HG03280 (cell line): ENCODE data around the gene COL4A4.
"Not testable (repeated sequence)": the region's sequence is repeated elsewhere in the genome, so short reads cannot be mapped to it uniquely, and the experiment has no call there.

ENCODE experiments used
- ATAC-seq: cut with Tn5 transposase; IDR thresholded peaks from one replicate; pipeline ENCODE4 v1.9.1; 2021; ENCODE audit warnings: mild to moderate bottlenecking, moderate library complexity; ENCODE audit not compliant: unreplicated experiment

The COL4A4 gene

DNA sequence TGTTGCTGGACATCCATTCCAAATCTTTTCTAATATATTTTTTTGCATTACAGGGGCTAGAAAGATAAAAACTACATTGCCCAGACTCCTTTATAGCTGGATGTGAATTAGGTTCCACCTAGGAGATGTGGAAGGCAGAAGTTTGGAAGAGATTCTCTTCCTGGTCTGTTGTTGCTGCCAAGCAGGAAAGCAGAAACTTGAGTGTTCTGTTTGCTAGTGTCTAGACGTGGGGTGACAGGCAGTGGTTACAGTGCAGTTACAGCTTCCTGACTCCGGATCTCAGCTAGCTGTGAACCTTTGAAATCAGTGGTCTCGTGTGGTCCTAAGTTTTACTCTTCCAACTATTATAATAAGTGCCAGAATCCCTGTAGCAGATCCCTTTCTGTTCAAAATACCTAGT lies 46.2 kb downstream of the COL4A4 start:
- no peak for ATAC-seq

GRCh38 chr2:227117027-227117426 lies 47.0 kb downstream of the COL4A4 start:
- peak; percentile 62 for ATAC-seq

- no peak for ATAC-seq
Measured at GRCh38 chr2:227115761-227116160, 48.2 kb downstream of the COL4A4 start.

DNA sequence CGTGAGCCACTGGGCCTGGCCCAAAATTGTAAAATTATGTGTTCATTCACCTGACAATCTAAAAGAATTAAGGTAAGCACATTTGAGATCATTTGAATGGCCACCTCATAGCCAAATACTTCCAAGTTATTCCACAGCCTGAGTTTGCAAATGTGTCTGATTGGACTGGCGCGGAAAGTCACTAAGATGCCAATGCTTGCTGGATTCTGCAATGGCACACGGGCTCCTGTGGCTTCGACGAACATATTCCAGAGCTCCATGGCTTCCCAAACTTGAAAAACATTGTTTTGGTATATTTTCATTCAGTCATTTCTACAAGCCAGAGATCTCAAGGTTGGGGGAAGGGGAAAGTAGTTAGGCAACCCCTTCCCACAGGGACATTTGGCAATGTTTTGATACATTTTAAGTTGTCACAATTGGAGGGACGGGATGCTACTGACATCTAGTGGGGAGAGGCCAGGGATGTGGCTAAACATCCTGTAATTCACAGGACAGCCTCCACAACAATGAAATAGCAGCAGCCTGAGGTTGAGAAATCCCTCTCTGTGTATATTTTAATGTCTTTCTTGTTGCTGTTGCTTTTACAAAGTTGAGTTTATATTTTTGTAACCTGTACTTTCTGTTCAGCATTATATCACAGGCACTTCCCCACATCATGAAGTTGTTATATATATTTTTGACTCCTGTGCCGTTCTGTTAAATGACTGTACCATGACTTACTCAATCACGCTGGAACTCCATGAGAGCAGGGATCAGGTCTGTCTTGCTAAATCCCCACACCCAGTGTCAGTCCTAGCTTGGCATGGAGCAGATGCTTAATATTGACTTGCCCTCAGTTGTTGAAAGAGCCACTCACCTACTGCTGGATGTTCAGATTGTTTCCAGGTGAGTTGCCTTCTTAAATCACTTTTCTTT lies 56.9 kb downstream of the COL4A4 start:
- no peak for ATAC-seq

GRCh38 chr2:227103583-227103982 lies 60.4 kb downstream of the COL4A4 start:
- ATAC-seq: no peak

- no peak for ATAC-seq
Measured at GRCh38 chr2:227099340-227099739, 64.7 kb downstream of the COL4A4 start.

- no peak for ATAC-seq
Measured at GRCh38 chr2:227098162-227098515, 65.9 kb downstream of the COL4A4 start.

- ATAC-seq: no peak
Measured at GRCh38 chr2:227097495-227098161, 66.4 kb downstream of the COL4A4 start.

DNA sequence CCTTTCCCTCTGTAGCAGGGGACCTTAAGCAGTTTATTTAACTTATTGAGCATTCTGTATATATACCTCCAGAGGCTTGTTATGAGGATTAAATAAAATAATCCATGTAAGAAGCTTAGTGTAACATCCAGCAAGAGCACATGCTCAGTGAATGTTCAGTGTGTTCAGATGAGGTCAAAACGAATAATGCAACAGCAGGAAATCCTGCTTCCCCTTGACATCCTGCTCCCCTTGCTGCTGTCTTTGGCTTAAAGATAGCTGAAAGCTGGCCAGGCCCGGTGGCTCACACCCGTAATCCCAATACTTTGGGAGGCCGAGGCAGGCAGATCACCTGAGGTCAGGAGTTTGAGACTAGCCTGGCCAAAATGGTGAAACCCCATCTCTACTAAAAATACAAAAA lies 68.7 kb downstream of the COL4A4 start:
- ATAC-seq: no peak

DNA sequence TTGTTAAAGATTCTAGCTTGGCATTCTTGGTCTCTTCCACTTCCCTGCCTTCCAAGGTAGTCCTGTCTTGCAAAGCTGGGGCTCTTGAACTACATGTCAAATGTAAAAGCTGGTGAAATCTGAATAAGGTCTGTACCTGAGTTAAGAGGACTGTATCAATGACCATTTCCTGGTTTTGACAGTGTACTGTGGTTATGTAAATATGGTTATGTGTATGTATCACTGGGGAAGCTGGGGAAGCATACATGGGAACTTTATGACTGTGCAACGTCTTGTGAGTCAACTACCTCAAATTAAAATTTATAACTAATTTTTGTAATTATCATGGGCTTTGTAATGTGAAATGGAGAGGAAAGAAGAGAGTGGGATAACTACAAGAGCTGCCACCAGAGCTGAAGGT lies 81.7 kb downstream of the COL4A4 start:
- ATAC-seq: peak; percentile 90

- ATAC-seq: no peak
Measured at GRCh38 chr2:227079726-227080125, 84.3 kb downstream of the COL4A4 start.

DNA sequence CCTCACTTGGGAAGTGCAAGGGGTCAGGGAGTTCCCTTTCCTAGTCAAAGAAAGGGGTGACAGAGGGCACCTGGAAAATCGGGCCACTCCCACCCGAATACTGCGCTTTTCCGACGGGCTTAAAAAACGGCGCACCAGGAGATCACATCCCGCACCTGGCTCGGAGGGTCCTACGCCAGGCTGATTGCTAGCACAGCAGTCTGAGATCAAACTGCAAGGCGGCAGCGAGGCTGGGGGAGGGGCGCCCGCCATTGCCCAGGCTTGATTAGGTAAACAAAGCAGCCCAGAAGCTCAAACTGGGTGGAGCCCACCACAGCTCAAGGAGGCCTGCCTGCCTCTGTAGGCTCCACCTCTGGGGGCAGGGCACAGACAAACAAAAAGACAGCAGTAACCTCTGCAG lies 98.9 kb downstream of the COL4A4 start:
- not testable (repeated sequence) for ATAC-seq

- ATAC-seq: no peak
Measured at GRCh38 chr2:227058888-227059399, 105.1 kb downstream of the COL4A4 start.

DNA sequence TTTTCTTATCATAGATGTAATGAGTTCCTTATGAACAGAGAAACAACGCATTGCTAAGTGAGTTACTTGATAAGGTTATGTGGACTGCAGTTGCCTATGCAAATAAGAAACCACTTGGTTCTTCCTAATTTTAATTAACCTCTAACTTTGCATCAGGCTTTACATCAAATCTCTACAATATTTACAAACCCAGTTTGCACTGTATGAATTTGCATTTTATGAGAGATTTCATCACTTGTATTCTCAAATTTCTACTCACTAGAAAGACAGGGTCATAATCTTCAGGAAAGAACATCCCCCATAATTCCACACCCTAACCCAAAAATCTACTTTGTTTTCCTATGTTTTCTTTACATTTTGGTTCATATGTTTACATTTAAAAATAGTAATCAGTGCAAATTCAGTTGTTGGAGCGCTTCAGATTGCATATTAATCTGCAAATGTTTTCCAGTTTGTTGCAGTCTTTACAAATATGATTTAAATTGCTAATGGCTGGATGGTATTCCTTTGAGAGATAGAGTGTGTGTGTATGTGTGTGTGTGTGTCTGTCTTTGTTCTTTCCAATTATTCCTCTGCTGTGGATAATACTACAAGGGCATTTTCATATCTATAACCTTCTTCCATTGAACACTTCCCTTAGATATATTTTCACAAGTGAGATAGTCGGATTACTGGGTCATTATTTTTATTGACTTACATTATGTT lies 106.1 kb downstream of the COL4A4 start:
- ATAC-seq: no peak

DNA sequence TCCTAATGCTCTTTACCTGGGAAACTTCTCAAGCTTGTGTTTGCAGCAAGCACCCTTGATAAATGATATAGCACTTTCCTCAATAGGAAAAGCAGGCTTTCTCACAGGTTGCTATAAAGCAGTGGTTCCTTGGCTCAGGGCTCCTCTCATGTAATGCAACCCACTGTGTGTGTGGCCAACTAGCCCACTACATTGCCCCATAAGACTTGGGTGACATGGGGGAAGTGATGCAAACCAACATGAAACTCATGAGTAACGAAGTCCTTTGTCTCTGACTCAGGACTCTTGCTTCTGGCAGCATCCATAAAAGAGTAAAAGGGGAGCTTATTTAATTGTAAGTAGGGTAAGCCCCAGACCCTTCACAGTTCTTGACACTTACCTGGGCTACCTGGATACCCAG lies 106.9 kb downstream of the COL4A4 start:
- no peak for ATAC-seq

DNA sequence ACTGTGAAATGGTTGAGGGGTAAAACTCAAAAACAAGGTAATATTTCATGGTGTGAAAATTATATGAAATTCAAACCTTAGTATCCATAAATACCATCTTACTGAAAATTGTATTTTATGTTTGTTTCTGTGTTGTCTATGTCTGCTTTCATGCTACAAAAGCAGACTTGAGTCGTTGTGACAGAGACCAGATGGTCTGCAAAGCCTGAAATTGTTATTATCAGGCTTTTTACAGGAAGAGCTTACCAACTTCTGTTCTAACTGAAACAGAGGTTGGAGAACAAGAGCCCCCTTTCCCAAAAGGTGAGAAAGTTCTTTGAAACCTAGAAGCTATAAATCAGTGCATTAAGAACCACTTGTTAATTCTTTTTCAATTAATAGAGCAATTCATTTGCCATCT lies 110.0 kb downstream of the COL4A4 start:
- ATAC-seq: no peak

- ATAC-seq: no peak
Measured at GRCh38 chr2:227052879-227053278, 111.1 kb downstream of the COL4A4 start.

DNA sequence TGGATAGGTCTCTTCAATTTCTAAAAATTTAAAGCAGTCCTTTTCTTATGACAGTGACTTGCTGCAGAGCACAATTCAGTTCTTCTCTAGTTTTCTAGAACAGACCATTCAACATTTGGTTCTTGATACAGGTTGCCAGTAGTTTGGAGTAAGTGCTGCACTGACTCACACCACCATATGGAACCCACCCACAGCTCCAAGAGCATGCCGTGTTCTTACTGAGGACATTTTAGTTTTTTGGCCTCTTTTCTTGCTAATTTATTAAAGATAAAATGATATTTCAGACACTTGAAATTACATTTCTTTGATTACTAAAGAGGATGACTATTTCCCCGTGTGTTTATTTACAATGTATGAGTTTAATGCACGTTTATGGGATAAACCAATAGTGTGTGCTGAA lies 120.0 kb downstream of the COL4A4 start:
- no peak for ATAC-seq

DNA sequence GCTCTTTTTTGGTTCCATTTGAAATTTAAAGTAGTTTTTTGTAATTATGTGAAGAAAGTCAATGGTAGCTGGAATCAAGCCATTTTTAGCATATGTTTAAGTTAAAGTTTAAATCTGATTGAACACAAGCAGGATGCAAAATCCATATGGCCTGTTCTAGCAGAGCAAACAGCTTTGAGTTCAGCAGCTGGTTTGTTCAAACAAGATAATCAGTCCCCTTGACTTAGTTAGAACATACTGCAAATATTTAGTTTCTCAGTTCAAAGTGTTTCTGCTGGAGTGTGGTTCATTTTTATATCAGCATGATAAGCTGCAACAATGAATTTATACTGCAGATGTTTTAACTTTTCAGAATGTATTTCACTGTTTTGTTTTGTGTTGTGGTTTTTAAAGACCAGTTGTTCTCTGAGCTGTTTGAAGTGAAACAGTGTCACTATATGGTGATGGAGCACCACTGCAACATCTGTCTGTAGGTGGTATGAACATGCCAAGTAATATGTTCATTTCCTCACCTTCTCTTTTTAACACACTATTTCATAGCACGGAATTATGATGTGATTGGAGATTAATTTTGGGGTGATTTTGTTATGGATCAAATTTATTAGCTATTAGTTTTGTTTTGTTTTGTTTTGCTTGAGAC lies 125.3 kb downstream of the COL4A4 start:
- no peak for ATAC-seq

DNA sequence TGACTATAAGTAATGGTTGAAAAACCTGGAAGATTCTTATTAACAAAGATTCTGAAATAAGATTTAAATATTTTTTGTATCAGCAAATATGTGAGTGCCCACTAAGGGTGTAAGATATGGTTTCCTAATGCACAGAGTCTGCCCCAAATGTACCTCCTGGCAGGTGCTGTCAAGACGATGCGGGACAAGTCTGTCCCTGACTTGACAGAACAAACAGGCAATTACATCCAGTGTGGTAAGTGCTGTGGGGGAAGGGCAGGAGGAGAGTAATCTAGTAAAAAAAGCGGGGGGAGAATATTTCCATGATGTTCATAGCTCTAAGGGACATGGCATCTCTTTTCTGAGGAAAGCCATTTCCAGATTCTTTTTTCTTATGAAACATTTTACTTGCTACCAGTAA lies 127.5 kb downstream of the COL4A4 start:
- no peak for ATAC-seq
